HepG2 (cell line): Measurements from ENCODE around the gene OR7G1. TPM values are rescaled to one million over a fixed set of nuclear protein-coding genes. Genes with fewer than 3 reads are reported as not detected.

Experiments
- ATAC-seq: fragments of 200-7000 bp; cut with Tn5 transposase; 3 replicates; pipeline ENCODE4 v1.9.1; 2020; ENCODE audit warnings: mild to moderate bottlenecking, moderate library complexity
- BruUV-seq: library from RNA; stranded (reverse); fragments of 400-500 nt; replicated peaks from 2 replicates; lab custom pipeline; 2021; lab: Mats Ljungman, UMichigan
- CTCF ChIA-PET: fragments of 300-600 bp; formaldehyde crosslinking; extraction: SDS; loops from one replicate; lab custom pipeline; 2021; ENCODE audit warnings: low total read pairs, inconsistent platforms, low intra/inter-chr PET ratio; lab: Yijun Ruan, JAX
- POLR2A ChIA-PET: fragments of 350-600 bp; sonication (Branson Sonifier 250); formaldehyde crosslinking; loops from one replicate; lab custom pipeline; 2020; ENCODE audit warnings: antibody characterized with exemption, inconsistent platforms; lab: Yijun Ruan, JAX
- DNase-seq: peaks from one replicate; pipeline ENCODE4 v3.0.0-alpha.2; 2015; ENCODE audit warnings: low spot score
- FAIRE-seq: peaks from 3 replicates; lab custom pipeline; 2011; peaks lifted over from hg19 to GRCh38; lab: Jason Lieb, UNC
- H2AFZ ChIP-seq: one replicate; pipeline ENCODE4 v1.6.1; 2011; ENCODE audit warnings: low read length, inconsistent platforms
- H3K27ac ChIP-seq: fragments of 300-600 bp; 3 replicates; pipeline ENCODE4 v1.8.0; 2011; ENCODE audit warnings: mixed run types, mild to moderate bottlenecking, mixed read lengths, low read length, inconsistent platforms; ENCODE audit not compliant: insufficient read depth; ENCODE audit errors: extremely low read length
- H3K27me3 ChIP-seq, 2 experiments: fragments of 200-600 bp in 1 of 2; 2 replicates in 1 of 2; 3 replicates in 1 of 2; pipeline versions ENCODE4 v1.6.0 to v1.8.0; 2011; ENCODE audit warnings: low read length in 2 of 2, mild to moderate bottlenecking in 2 of 2, moderate library complexity in 2 of 2, inconsistent platforms in 1 of 2; ENCODE audit not compliant: insufficient read depth in 2 of 2, control insufficient read depth in 1 of 2
- H3K36me3 ChIP-seq, 2 experiments: fragments of 200-600 bp in 1 of 2; replicated peaks in 1 of 2; 2 replicates in 1 of 2; 3 replicates in 1 of 2; pipeline versions ENCODE4 v1.5.1 to v1.8.0; 2011; ENCODE audit warnings: low read length in 2 of 2, inconsistent platforms in 1 of 2; ENCODE audit not compliant: insufficient read depth in 2 of 2, control insufficient read depth in 1 of 2
- H3K4me1 ChIP-seq: 2 replicates; pipeline ENCODE4 v1.5.1; 2012; ENCODE audit warnings: low read length, inconsistent platforms; ENCODE audit not compliant: insufficient read depth
- H3K4me2 ChIP-seq: 2 replicates; pipeline ENCODE4 v1.6.0; 2011; ENCODE audit warnings: low read depth, low read length, inconsistent platforms
- H3K4me3 ChIP-seq, 3 experiments: fragments of 200-600 bp in 1 of 3; sonication (generic), shearing (Covaris generic) in 1 of 3; replicated peaks in 1 of 3; 2 replicates each; pipeline ENCODE4 v1.5.1; 2011 to 2016; ENCODE audit warnings: low read length in 3 of 3, inconsistent platforms in 2 of 3, low read depth in 2 of 3, mild to moderate bottlenecking in 2 of 3, control low read depth in 1 of 3, mixed read lengths in 1 of 3; ENCODE audit not compliant: insufficient read depth in 1 of 3
- H3K79me2 ChIP-seq: one replicate; pipeline ENCODE4 v1.6.1; 2011; ENCODE audit warnings: low read length, inconsistent platforms; ENCODE audit not compliant: insufficient read depth
- H3K9ac ChIP-seq: 2 replicates; pipeline ENCODE4 v1.6.0; 2011; ENCODE audit warnings: mild to moderate bottlenecking, low read depth, low read length, inconsistent platforms; ENCODE audit not compliant: insufficient read depth
- H3K9me3 ChIP-seq: 2 replicates; pipeline ENCODE4 v1.5.1; 2012; ENCODE audit warnings: mild to moderate bottlenecking, low read length
- H4K20me1 ChIP-seq: 2 replicates; pipeline ENCODE4 v1.6.0; 2011; ENCODE audit warnings: inconsistent platforms, mild to moderate bottlenecking, low read length, moderate library complexity; ENCODE audit not compliant: insufficient read depth
- ELF1 ChIP-seq: sonication (generic); formaldehyde crosslinking; IDR thresholded peaks from 2 replicates; pipeline ENCODE4 v1.4.0; 2020; ENCODE audit warnings: missing genetic modification reagents
- ELF3 ChIP-seq: IDR thresholded peaks from 2 replicates; pipeline ENCODE4 v1.6.1; 2016; ENCODE audit warnings: missing genetic modification reagents, missing compliant biosample characterization
- GTF2F1 ChIP-seq: fragments of 150-350 bp; IDR thresholded peaks from 2 replicates; pipeline ENCODE4 v1.6.1; 2014; ENCODE audit warnings: low read length
- KLF16 ChIP-seq, 2 experiments: sonication (generic) in 1 of 2; formaldehyde crosslinking in 1 of 2; IDR thresholded peaks; 2 replicates each; pipeline versions ENCODE4 v1.6.1 to v1.8.0; 2016 to 2023; ENCODE audit warnings: missing genetic modification reagents in 2 of 2, missing compliant biosample characterization in 1 of 2
- NR3C1 ChIP-seq: sonication (generic); formaldehyde crosslinking; IDR thresholded peaks from 2 replicates; pipeline ENCODE4 v1.4.0; 2020; ENCODE audit warnings: missing genetic modification reagents
- ZNF256 ChIP-seq: sonication (generic); formaldehyde crosslinking; conservative IDR thresholded peaks from 2 replicates; pipeline ENCODE4 v1.4.0; 2020; ENCODE audit warnings: missing genetic modification reagents
- ZNF33A ChIP-seq: sonication (generic); formaldehyde crosslinking; IDR thresholded peaks from 2 replicates; pipeline ENCODE4 v1.5.1; 2020; ENCODE audit warnings: missing genetic modification reagents, mild to moderate bottlenecking, moderate library complexity, borderline replicate concordance
- ZNF558 ChIP-seq: sonication (generic); formaldehyde crosslinking; IDR thresholded peaks from 2 replicates; pipeline ENCODE4 v1.9.0; 2022; ENCODE audit warnings: mild to moderate bottlenecking, missing genetic modification reagents, borderline replicate concordance
- WGBS: methylation state at CpG from one replicate; pipeline ENCODE4 v1.1.6; 2017; ENCODE audit warnings: low lambda C conversion rate; 5-methylcytosine and 5-hydroxymethylcytosine counted together
- in situ Hi-C: cut with HindIII; loops from 2 replicates; pipeline ENCODE4 v1.10.0; 2017; ENCODE audit warnings: low pct_unique_long_range_greater_than_20kb; ENCODE audit not compliant: extremely low pct_ligation_motif_present
- intact Hi-C: fragments of 100-400 bp; cut with micrococcal nuclease; formaldehyde crosslinking; loops from one replicate; pipeline ENCODE4 v1.10.0; 2022; ENCODE audit not compliant: unreplicated experiment
- polyA plus RNA-seq, 8 experiments: library from polyadenylated mRNA; depleted of rRNA in 3 of 8; stranded (reverse) in 7 of 8; unstranded in 1 of 8; fragments of >200 nt; fragmentation: Illumina TruSeq in 4 of 8; extraction: Trizol in 4 of 8; gene quantifications; 2 replicates each; pipeline versions ENCODE4 v1.2.1 to v1.2.3, GENCODE V29; 2011 to 2016; ENCODE audit warnings: low read depth in 4 of 8, missing spikeins in 1 of 8, mixed read lengths in 1 of 8; ENCODE audit not compliant: insufficient read depth in 1 of 8
- total RNA-seq, 5 experiments: library from RNA; depleted of rRNA; stranded (reverse); fragments of >200 nt; fragmentation: Illumina TruSeq; extraction: Trizol; gene quantifications; 2 replicates each; pipeline ENCODE4 v1.2.3, GENCODE V29; 2016; ENCODE audit warnings: low read depth in 1 of 5
- TF ChIP-seq, protein P1 (sequence below): sonication (generic); formaldehyde crosslinking; IDR thresholded peaks from one replicate; pipeline ENCODE4 v1.5.1; 2020; ENCODE audit warnings: mild to moderate bottlenecking, missing genetic modification reagents; ENCODE audit errors: not compliant biosample characterization
- TF ChIP-seq, protein P2 (sequence below): sonication (generic); formaldehyde crosslinking; conservative IDR thresholded peaks from 2 replicates; pipeline ENCODE4 v1.5.0; 2020; ENCODE audit warnings: missing genetic modification reagents
- TF ChIP-seq, protein P3 (sequence below): sonication (generic); formaldehyde crosslinking; IDR thresholded peaks from 2 replicates; pipeline ENCODE4 v1.4.0; 2020; ENCODE audit warnings: mild to moderate bottlenecking, missing genetic modification reagents

OR7G1 gene
- total and polyA plus RNA-seq, 2 of the 13 experiments (the other 11 are each of a cell fraction or from before 2014, with no cell fraction given): not detected

DNA sequence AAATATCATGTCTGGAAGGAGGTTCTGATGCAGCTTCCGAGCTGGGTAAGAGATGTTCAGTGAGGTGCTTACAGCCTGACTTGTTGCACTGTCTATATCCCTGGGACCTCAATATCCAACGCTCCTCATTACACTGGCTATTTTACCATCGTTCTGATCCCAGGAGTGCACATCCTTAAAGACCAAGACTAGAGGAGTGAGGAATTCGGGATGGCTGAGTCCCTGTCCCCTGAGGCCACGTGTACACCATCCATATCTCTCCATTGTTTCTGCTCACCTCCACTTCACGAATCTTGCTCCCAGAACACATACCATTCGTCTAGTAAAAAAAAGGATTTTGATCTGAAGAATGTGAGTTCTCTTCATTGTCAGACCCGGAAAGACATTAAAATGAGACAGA is 8.2 kb downstream of the OR7G1 start, which contains the start of gene OR7G2:
Gene OR7G2 (minus strand): TSS at position 101 of the 400 bp plus-strand sequence. CDS start 4,232 bp downstream, outside the sequence.
- BruUV-seq: no TSS peak
- Histone ChIP-seq H3K27ac (no peak within 1 kb of the TSS), H3K9ac (no peak within 1 kb of the TSS), H3K4me1 (peaks cover 14% of the 10 kb centered on the region), H3K4me3 (no peak within 1 kb of the TSS), H2AFZ (no peak within 1 kb of the TSS), H3K79me2 (no peaks in the 10 kb centered on the region), H3K27me3 (no peaks in the 10 kb centered on the region), H3K9me3 (no peaks in the 10 kb centered on the region), H3K36me3 (no peaks in the 10 kb centered on the region), H3K4me2 (no peak within 1 kb of the TSS), H4K20me1 (no peaks in the 10 kb centered on the region)
- in situ Hi-C loops (no loop called here), intact Hi-C loops (no loop called here)
- 13% methylated on average over 7 of the region's 8 CpGs for WGBS
- FAIRE-seq (no peak), DNase-seq (no peak), ATAC-seq (no peak)
- ChIA-PET CTCF (no interaction called here), POLR2A (no interaction called here)
- TF ChIP-seq GTF2F1 (no peak), ZNF256 (CRISPR knock-in tag) (no peak), ZNF33A (CRISPR knock-in tag) (no peak), KLF16 (CRISPR knock-in tag; IDR thresholded peaks at IDR 0.05) (no peak), ELF1 (CRISPR knock-in tag) (no peak), NR3C1 (CRISPR knock-in tag) (no peak), ZNF558 (CRISPR knock-in tag) (no peak), ELF3 (CRISPR knock-in tag) (no peak)
- TF ChIP-seq, protein P1, sequence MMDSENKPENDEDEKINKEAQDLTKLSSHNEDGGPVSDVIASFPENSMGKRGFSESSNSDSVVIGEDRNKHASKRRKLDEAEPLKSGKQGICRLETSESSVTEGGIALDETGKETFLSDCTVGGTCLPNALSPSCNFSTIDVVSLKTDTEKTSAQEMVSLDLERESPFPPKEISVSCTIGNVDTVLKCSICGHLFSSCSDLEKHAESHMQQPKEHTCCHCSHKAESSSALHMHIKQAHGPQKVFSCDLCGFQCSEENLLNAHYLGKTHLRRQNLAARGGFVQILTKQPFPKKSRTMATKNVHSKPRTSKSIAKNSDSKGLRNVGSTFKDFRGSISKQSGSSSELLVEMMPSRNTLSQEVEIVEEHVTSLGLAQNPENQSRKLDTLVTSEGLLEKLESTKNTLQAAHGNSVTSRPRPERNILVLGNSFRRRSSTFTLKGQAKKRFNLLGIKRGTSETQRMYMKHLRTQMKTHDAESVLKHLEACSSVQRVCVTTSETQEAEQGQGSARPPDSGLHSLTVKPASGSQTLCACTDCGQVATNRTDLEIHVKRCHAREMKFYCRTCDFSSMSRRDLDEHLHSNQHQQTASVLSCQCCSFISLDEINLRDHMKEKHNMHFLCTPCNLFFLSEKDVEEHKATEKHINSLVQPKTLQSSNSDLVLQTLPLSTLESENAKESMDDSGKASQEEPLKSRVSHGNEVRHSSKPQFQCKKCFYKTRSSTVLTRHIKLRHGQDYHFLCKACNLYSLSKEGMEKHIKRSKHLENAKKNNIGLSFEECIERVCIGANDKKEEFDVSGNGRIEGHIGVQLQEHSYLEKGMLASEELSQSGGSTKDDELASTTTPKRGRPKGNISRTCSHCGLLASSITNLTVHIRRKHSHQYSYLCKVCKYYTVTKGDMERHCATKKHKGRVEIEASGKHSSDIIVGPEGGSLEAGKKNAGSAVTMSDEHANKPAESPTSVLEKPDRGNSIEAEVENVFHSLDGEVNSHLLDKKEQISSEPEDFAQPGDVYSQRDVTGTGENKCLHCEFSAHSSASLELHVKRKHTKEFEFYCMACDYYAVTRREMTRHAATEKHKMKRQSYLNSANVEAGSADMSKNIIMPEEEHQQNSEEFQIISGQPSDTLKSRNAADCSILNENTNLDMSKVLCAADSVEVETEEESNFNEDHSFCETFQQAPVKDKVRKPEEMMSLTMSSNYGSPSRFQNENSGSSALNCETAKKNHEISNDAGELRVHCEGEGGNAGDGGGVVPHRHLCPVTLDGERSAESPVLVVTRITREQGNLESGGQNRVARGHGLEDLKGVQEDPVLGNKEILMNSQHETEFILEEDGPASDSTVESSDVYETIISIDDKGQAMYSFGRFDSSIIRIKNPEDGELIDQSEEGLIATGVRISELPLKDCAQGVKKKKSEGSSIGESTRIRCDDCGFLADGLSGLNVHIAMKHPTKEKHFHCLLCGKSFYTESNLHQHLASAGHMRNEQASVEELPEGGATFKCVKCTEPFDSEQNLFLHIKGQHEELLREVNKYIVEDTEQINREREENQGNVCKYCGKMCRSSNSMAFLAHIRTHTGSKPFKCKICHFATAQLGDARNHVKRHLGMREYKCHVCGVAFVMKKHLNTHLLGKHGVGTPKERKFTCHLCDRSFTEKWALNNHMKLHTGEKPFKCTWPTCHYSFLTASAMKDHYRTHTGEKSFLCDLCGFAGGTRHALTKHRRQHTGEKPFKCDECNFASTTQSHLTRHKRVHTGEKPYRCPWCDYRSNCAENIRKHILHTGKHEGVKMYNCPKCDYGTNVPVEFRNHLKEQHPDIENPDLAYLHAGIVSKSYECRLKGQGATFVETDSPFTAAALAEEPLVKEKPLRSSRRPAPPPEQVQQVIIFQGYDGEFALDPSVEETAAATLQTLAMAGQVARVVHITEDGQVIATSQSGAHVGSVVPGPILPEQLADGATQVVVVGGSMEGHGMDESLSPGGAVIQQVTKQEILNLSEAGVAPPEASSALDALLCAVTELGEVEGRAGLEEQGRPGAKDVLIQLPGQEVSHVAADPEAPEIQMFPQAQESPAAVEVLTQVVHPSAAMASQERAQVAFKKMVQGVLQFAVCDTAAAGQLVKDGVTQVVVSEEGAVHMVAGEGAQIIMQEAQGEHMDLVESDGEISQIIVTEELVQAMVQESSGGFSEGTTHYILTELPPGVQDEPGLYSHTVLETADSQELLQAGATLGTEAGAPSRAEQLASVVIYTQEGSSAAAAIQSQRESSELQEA (CRISPR knock-in tag): no peak
- TF ChIP-seq, protein P2, sequence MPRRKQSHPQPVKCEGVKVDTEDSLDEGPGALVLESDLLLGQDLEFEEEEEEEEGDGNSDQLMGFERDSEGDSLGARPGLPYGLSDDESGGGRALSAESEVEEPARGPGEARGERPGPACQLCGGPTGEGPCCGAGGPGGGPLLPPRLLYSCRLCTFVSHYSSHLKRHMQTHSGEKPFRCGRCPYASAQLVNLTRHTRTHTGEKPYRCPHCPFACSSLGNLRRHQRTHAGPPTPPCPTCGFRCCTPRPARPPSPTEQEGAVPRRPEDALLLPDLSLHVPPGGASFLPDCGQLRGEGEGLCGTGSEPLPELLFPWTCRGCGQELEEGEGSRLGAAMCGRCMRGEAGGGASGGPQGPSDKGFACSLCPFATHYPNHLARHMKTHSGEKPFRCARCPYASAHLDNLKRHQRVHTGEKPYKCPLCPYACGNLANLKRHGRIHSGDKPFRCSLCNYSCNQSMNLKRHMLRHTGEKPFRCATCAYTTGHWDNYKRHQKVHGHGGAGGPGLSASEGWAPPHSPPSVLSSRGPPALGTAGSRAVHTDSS (CRISPR knock-in tag): no peak
- TF ChIP-seq, protein P3, sequence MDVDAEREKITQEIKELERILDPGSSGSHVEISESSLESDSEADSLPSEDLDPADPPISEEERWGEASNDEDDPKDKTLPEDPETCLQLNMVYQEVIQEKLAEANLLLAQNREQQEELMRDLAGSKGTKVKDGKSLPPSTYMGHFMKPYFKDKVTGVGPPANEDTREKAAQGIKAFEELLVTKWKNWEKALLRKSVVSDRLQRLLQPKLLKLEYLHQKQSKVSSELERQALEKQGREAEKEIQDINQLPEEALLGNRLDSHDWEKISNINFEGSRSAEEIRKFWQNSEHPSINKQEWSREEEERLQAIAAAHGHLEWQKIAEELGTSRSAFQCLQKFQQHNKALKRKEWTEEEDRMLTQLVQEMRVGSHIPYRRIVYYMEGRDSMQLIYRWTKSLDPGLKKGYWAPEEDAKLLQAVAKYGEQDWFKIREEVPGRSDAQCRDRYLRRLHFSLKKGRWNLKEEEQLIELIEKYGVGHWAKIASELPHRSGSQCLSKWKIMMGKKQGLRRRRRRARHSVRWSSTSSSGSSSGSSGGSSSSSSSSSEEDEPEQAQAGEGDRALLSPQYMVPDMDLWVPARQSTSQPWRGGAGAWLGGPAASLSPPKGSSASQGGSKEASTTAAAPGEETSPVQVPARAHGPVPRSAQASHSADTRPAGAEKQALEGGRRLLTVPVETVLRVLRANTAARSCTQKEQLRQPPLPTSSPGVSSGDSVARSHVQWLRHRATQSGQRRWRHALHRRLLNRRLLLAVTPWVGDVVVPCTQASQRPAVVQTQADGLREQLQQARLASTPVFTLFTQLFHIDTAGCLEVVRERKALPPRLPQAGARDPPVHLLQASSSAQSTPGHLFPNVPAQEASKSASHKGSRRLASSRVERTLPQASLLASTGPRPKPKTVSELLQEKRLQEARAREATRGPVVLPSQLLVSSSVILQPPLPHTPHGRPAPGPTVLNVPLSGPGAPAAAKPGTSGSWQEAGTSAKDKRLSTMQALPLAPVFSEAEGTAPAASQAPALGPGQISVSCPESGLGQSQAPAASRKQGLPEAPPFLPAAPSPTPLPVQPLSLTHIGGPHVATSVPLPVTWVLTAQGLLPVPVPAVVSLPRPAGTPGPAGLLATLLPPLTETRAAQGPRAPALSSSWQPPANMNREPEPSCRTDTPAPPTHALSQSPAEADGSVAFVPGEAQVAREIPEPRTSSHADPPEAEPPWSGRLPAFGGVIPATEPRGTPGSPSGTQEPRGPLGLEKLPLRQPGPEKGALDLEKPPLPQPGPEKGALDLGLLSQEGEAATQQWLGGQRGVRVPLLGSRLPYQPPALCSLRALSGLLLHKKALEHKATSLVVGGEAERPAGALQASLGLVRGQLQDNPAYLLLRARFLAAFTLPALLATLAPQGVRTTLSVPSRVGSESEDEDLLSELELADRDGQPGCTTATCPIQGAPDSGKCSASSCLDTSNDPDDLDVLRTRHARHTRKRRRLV (CRISPR knock-in tag): no peak
